Fibroblast of skin of left quadriceps (primary cell): ENCODE data around the gene AGBL4.
"Not testable (repeated sequence)": the region's sequence is repeated elsewhere in the genome, so short reads cannot be mapped to it uniquely, and the experiment has no call there.

Experiments
- DNase-seq, 2 experiments: peaks; one replicate each; pipeline ENCODE4 v3.0.0-alpha.2; 2013; ENCODE audit warnings: low read depth in 2 of 2

Gene AGBL4

GRCh38 chr1:49036700-49037099 lies 987.1 kb downstream of the AGBL4 start:
- DNase-seq: no peak

- DNase-seq: no peak
These were observed 995.4 kb downstream of the AGBL4 start for GRCh38 chr1:49028396-49028795.

- DNase-seq: peak; percentile 15 to 16
These were observed 997.4 kb downstream of the AGBL4 start for GRCh38 chr1:49026230-49026811.

- peak; percentile 9 to 13 for DNase-seq
These were observed 1007.5 kb downstream of the AGBL4 start for GRCh38 chr1:49016030-49016977.

DNA sequence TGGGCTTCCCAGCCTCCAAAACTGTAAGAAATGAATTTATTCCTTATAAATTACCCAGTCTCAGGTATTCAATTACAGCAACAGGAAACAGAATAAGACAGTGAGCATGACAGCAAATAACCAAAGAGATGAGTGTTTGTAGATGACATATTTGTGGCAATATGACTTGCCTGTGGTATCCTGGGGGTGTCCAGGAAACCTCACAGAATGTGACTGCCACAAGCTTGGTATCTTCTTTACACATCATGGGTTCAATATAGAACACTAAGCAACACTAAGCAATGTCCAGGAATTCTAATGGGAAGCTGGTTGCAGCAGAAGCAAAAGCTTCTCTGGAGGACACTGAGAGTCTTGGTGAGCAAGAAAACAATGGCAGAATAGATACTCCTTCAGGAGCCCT lies 1010.7 kb downstream of the AGBL4 start:
- no peak for DNase-seq

GRCh38 chr1:49002981-49003380 lies 1020.8 kb downstream of the AGBL4 start:
- DNase-seq: not testable (repeated sequence)

DNA sequence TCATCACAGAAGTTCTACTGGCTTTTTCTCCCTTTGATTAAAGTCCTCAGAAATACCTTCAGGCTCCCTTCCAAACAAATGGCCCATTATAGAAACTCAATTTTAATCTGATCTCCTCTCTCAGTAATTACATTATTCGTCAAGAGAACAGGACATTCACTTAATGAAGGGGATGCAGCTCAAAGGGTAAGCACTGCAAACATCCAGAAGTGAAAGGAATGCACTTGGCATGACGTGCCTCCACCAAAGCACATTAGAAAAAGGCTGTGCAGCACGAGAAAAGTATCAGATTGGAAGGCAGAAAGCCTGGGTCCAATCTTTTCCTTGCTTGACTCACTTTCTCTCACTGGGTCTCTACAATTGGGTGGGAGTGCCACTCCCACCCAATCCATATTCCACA lies 1024.4 kb downstream of the AGBL4 start:
- no peak for DNase-seq

- no peak for DNase-seq
These were observed 1027.4 kb downstream of the AGBL4 start for GRCh38 chr1:48996311-48996710.

DNA sequence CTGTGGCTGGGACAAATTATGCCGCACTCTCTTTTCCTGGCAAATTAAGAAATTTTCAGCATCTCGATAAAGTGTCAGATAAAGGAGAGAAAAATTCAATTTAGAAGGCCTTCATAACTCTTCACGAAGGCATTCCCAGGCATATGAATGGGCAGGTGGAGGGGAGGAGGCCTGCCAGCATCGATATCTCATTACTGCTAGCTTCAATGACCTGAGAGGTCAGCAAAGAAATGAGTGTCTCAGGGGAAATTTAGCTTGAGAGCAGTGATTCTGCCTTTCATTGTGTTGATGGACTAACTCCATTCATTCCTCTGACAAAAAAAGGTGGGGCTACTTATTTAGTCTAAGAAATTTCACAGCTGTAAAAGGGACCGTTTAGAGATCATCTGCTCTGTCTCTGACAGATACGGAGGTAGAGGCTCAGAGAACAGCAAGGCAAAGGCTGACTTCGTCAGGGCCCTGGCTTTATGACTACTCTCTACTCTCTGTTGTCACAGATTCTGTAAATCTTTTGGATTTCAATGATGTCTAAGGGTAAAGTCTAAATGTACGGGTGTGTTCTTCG lies 1035.0 kb downstream of the AGBL4 start:
- DNase-seq: no peak

DNA sequence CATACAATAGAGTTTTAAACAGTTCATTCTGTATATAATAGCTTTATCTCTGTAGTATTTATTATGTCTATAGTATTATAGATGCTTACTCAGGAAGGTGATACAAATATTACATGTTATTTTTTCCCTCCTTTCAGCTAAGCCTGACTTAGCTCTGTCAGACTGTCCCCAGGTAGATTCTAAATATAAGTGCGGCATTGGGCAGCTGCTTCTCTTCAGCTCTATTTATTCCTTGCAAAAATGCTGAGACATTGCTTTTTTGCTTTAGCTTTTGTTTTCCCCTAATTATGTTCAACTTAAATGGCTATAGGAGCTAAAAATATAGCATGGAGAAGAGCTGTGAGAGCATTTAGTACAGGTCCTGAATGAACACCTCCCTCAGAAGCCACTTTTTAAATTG lies 1043.8 kb downstream of the AGBL4 start:
- no peak for DNase-seq

- no peak for DNase-seq
These were observed 1045.3 kb downstream of the AGBL4 start for GRCh38 chr1:48978413-48978812.

- no peak for DNase-seq
These were observed 1046.5 kb downstream of the AGBL4 start for GRCh38 chr1:48977273-48977672.

DNA sequence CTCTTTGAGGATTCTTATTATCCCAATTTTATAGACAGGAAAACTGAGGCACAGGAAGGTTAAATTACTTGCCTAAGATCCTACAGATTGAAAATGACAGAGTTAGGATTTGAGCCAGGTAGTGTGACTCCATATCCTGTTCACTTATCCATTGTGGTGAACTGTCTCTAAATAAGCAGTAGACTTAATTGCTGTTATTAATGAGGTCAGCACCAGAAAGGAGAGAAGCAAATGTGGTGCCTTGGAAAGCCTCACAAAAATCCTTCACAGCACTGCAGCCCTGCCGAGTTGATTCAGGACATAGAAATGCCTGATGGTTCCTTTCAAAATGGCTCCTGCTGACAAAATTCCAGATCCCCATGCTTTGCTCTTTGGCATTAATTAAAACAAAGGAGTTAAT lies 1053.8 kb downstream of the AGBL4 start:
- peak in 1 of 2 experiments; percentile 10 for DNase-seq

GRCh38 chr1:48967318-48967717 lies 1056.4 kb downstream of the AGBL4 start:
- no peak for DNase-seq

DNA sequence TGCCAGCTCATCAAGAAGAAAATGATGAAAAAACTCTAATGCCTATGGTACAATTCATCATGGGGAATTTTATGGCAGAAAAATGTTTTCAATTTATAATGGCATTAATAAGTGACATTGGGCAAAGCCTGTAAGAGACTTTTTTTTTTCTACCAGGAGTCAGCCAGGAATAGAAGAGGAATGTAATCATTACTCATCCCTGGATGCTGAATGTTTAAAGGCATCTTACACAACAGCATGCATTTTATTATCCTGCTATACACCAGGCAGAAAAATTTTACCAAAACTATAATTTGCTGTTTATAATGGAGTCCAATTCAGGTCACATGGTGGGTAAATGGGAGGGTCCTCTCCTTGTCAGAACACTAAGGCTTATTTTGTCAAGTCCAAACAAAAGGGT lies 1057.2 kb downstream of the AGBL4 start:
- peak; percentile 59 to 60 for DNase-seq

DNA sequence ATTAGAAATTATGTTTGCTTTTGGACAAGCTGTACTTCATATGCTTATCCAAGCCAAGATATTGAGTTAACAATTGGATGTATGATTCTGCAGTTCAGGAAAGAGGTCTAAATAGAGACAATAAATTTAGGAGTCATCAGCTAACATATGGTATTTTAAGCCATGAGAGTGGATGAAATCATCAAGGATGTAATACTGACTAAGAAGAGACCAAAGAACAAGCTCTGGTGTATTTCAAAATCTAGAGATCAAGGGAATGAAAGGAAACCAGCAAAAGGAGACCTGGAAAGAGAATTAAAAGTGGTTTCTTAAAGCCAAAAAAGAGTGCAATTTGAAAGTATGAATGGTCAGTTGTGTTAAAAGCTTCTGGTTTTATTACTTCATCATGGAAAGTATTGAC lies 1063.4 kb downstream of the AGBL4 start:
- peak in 1 of 2 experiments; percentile 24 for DNase-seq

GRCh38 chr1:48955774-48956173 lies 1068.0 kb downstream of the AGBL4 start:
- DNase-seq: no peak

DNA sequence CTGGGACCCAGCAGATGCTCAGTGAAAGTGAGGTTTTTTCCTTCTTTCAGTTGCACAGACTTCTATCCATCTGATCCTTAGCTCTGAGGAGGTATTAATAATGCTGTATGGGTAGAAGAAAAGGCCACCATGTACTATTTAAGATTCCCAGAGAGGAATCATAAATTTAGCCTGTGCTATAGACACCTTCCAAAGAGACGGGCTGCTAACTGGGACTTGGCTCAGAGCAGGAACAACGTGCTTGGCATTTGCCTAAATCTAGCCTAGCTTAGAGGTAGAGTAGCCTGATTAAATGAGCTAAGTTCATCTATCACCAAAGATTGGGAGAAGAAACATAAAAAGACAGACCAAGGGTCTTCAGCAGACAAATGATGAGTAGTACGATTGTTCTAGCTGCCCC lies 1070.1 kb downstream of the AGBL4 start:
- DNase-seq: no peak

GRCh38 chr1:48948562-48948961 lies 1075.2 kb downstream of the AGBL4 start:
- no peak for DNase-seq

- DNase-seq: peak in 1 of 2 experiments; percentile 46
These were observed 1075.8 kb downstream of the AGBL4 start for GRCh38 chr1:48947761-48948537.

DNA sequence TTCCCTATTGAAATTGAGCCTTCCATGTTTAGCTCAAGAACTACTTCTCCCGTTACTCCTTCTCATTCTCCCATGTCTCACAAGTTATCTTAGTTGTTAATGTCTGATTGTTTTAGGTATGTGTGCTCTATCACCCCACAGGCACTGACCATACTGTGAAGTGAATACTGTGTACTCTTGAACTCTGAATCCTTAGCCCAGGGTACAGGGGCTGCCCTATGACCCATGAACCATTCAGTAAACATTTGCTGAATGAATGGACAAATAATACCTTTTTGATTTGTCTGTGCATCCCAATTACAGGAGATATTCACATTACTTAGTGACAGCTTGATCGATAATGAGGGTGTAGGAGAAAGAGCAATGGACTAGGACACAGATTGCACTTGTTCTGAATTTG lies 1077.7 kb downstream of the AGBL4 start:
- DNase-seq: no peak

GRCh38 chr1:48944811-48945210 lies 1078.9 kb downstream of the AGBL4 start:
- DNase-seq: no peak
